NB4 (cell line): ENCODE results near the gene CA10.

Experiments used
- DNase-seq: peaks from one replicate; pipeline ENCODE4 v3.0.0; 2010; ENCODE audit warnings: low read depth
- H3K4me3 ChIP-seq: one replicate; pipeline ENCODE4 v1.5.1; 2011; ENCODE audit warnings: mild to moderate bottlenecking, low read depth, low read length, moderate library complexity
- CTCF ChIP-seq: IDR thresholded peaks from one replicate; pipeline ENCODE4 v1.5.1; 2012; ENCODE audit warnings: low read depth, low read length
- MAX ChIP-seq: IDR thresholded peaks from 2 replicates; pipeline ENCODE4 v1.6.1; 2011; ENCODE audit warnings: low read depth, low read length
- MYC ChIP-seq: IDR thresholded peaks from 2 replicates; pipeline ENCODE4 v1.6.1; 2011; ENCODE audit warnings: low read depth, low read length
- POLR2A ChIP-seq: IDR thresholded peaks from 2 replicates; pipeline ENCODE4 v1.6.1; 2011; ENCODE audit warnings: mild to moderate bottlenecking; ENCODE audit not compliant: insufficient read length; ENCODE audit errors: extremely low read depth

The CA10 gene

GRCh38 chr17:51999654-52000053, 158.9 kb downstream of the CA10 start:
- no peak for DNase-seq
- TF ChIP-seq CTCF (no peak), POLR2A (no peak), MYC (no peak), MAX (no peak)
- H3K4me3 ChIP-seq, result no peak overlapping the region

GRCh38 chr17:51997723-51998122, 160.8 kb downstream of the CA10 start:
- DNase-seq, result no peak
- no peak overlapping the region for H3K4me3 ChIP-seq
- TF ChIP-seq MYC, result no peak
- TF ChIP-seq POLR2A, result no peak
- no peak for TF ChIP-seq CTCF
- TF ChIP-seq MAX, result no peak

- no peak overlapping the region for H3K4me3 ChIP-seq
- DNase-seq, result no peak
- TF ChIP-seq POLR2A (no peak), MAX (no peak), CTCF (no peak), MYC (no peak)
Observed at GRCh38 chr17:51995797-51996403, 162.6 kb downstream of the CA10 start.

- DNase-seq, result no peak
- H3K4me3 ChIP-seq, result no peak overlapping the region
- TF ChIP-seq POLR2A, result no peak
- TF ChIP-seq MAX, result no peak
- no peak for TF ChIP-seq CTCF
- TF ChIP-seq MYC, result no peak
Observed at GRCh38 chr17:51992864-51993416, 165.6 kb downstream of the CA10 start.

GRCh38 chr17:51971121-51971520, 187.4 kb downstream of the CA10 start:
- H3K4me3 ChIP-seq, result no peak overlapping the region
- DNase-seq, result no peak
- no peak for TF ChIP-seq MYC
- no peak for TF ChIP-seq POLR2A
- no peak for TF ChIP-seq CTCF
- TF ChIP-seq MAX, result no peak

- no peak for DNase-seq
- H3K4me3 ChIP-seq, result no peak overlapping the region
- no peak for TF ChIP-seq CTCF
- TF ChIP-seq MYC, result no peak
- no peak for TF ChIP-seq POLR2A
- no peak for TF ChIP-seq MAX
Observed at GRCh38 chr17:51961689-51962088, 196.8 kb downstream of the CA10 start.
